CD4-positive, alpha-beta memory T cell (primary cell): ENCODE measurements around the gene WDR41. TPM values are rescaled to one million over a fixed set of nuclear protein-coding genes. Genes with fewer than 3 reads are reported as not detected.
A peak's percentile ranks its signal among the peaks of the same experiment; 100 is the strongest.
"Not testable (repeated sequence)": the region's sequence is repeated elsewhere in the genome, so short reads cannot be mapped to it uniquely, and the experiment has no call there.

Experiments
- CTCF ChIA-PET: fragments of 350-600 bp; sonication (Branson Sonifier 250); formaldehyde crosslinking; loops from one replicate; lab custom pipeline; 2021; ENCODE audit warnings: inconsistent platforms; ENCODE audit not compliant: partially characterized antibody; lab: Charles Lee
- POLR2A ChIA-PET: fragments of 350-600 bp; sonication (Branson Sonifier 250); formaldehyde crosslinking; loops from one replicate; lab custom pipeline; 2021; ENCODE audit not compliant: partially characterized antibody; lab: Charles Lee
- DNase-seq, 5 donors: peaks; one replicate each; pipeline versions ENCODE4 v3.0.0 to v3.0.0-alpha.2; 2020 to 2022; ENCODE audit warnings: mixed read lengths in 1 of 5
- H3K27ac ChIP-seq: one replicate; pipeline ENCODE4 v1.7.0; 2013; ENCODE audit warnings: low read depth, low read length
- H3K27me3 ChIP-seq: 2 replicates; pipeline ENCODE4 v1.7.0; 2013; ENCODE audit warnings: mild to moderate bottlenecking, low read length, moderate library complexity; ENCODE audit not compliant: insufficient read depth
- H3K36me3 ChIP-seq: 2 replicates; pipeline ENCODE4 v1.7.0; 2013; ENCODE audit warnings: mild to moderate bottlenecking, low read length, moderate library complexity; ENCODE audit not compliant: insufficient read depth
- H3K4me1 ChIP-seq: 2 replicates; pipeline ENCODE4 v1.7.0; 2013; ENCODE audit warnings: mild to moderate bottlenecking, low read length, moderate library complexity; ENCODE audit not compliant: insufficient read depth
- H3K4me3 ChIP-seq, 2 donors: one replicate each; pipeline ENCODE4 v1.7.0; 2013; ENCODE audit warnings: low read length in 2 of 2, mild to moderate bottlenecking in 1 of 2
- H3K9me3 ChIP-seq, 2 donors: one replicate each; pipeline ENCODE4 v1.7.0; 2013; ENCODE audit warnings: low read length in 2 of 2, control low read depth in 1 of 2; ENCODE audit not compliant: control insufficient read depth in 1 of 2
- H3K27ac Mint-ChIP-seq, 7 donors: one replicate each; pipeline ENCODE4 v1.8.0; 2020 to 2021; ENCODE audit warnings: mixed read lengths in 7 of 7, mild to moderate bottlenecking in 6 of 7, inconsistent platforms in 3 of 7, moderate library complexity in 3 of 7
- H3K27me3 Mint-ChIP-seq, 2 donors: one replicate each; pipeline ENCODE4 v1.8.0; 2020 to 2021; ENCODE audit warnings: mixed read lengths in 2 of 2
- H3K36me3 Mint-ChIP-seq, 2 donors: one replicate each; pipeline ENCODE4 v1.8.0; 2020 to 2021; ENCODE audit warnings: mixed read lengths in 2 of 2, inconsistent platforms in 1 of 2, mild to moderate bottlenecking in 1 of 2
- H3K4me1 Mint-ChIP-seq, 4 donors: one replicate each; pipeline ENCODE4 v1.8.0; 2020 to 2021; ENCODE audit warnings: mixed read lengths in 4 of 4, mild to moderate bottlenecking in 1 of 4
- H3K4me3 Mint-ChIP-seq, 8 donors: one replicate each; pipeline ENCODE4 v1.8.0; 2020 to 2021; ENCODE audit warnings: mixed read lengths in 8 of 8, mild to moderate bottlenecking in 7 of 8, moderate library complexity in 6 of 8, inconsistent platforms in 3 of 8
- H3K9me3 Mint-ChIP-seq, 8 donors: one replicate each; pipeline ENCODE4 v1.8.0; 2020 to 2021; ENCODE audit warnings: mixed read lengths in 8 of 8, mild to moderate bottlenecking in 5 of 8, inconsistent platforms in 3 of 8, moderate library complexity in 1 of 8
- intact Hi-C: fragments of 100-400 bp; cut with micrococcal nuclease; formaldehyde crosslinking; loops from one replicate; pipeline ENCODE4 v1.15.1; 2023
- polyA plus RNA-seq, 2 donors: library from polyadenylated mRNA; unstranded; fragments of 300-500 nt; fragmentation: Illumina TruSeq; gene quantifications; one replicate each; pipeline ENCODE4 v1.2.3, GENCODE V29; 2021
- total RNA-seq, 2 experiments: library from RNA; stranded (reverse); gene quantifications; one replicate each; pipeline ENCODE4 v1.2.3, GENCODE V29; 2021

The WDR41 gene
- total and polyA plus RNA-seq, 4 experiments from 2014 or later = 5.3 to 14.0 (median 10.6) TPM

DNA sequence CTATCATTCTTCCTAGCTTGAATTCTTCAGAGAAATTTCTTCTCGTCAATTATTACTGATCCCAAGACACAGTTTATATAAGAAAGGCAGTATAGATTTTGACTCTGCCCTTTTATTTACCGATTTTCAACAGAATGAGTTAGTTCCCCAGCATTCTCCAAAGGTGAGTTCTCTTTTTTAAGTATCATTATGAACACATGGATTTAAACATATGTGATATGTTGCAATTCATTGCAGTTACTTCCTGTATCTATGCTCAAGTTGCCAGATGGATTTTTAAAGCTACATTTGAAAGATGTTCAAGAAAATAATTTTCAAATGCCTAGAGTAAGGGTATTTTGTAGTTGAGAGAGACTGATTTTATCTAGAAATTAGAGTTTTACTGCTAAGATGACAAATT, 8.4 kb downstream of the WDR41 start:
- peaks cover 0 to 1% (median 0%) of the 10 kb centered on the region in 4 donors for H3K4me1 Mint-ChIP-seq
- POLR2A ChIA-PET = interaction anchor here (1.8 kb wide), 1 partner anchor 9 kb away, joined by 6 read pairs; the partner anchor contains the start of gene WDR41
- intact Hi-C loops = no loop called here

DNA sequence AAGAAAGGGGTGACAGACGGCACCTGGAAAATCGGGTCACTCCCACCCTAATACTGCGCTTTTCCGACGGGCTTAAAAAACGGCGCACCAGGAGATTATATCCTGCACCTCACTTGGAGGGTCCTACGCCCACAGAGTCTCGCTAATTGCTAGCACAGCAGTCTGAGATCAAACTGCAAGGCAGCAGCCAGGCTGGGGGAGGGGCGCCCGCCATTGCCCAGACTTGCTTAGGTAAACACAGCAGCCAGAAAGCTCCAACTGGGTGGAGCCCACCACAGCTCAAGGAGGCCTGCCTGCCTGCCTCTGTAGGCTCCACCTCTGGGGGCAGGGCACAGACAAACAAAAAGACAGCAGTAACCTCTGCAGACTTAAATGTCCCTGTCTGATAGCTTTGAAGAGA, 17.1 kb downstream of the WDR41 start:
- H3K27me3 Mint-ChIP-seq, H3K9me3 ChIP-seq, CTCF ChIA-PET, H3K4me3 ChIP-seq, POLR2A ChIA-PET, H3K4me1 ChIP-seq, H3K27me3 ChIP-seq, H3K4me3 Mint-ChIP-seq, H3K27ac ChIP-seq, DNase-seq, H3K27ac Mint-ChIP-seq, H3K36me3 ChIP-seq, intact Hi-C loops: not testable (repeated sequence)
- peaks cover 19 to 30% of the 10 kb centered on the region in 2 donors for H3K36me3 Mint-ChIP-seq
- peaks cover 0 to 11% (median 2%) of the 10 kb centered on the region in 4 donors for H3K4me1 Mint-ChIP-seq
- H3K9me3 Mint-ChIP-seq = peaks cover 0 to 16% (median 5%) of the 10 kb centered on the region in 8 donors

More for the DNA sequence above, 8.4 kb downstream of the WDR41 start:
- H3K27me3 Mint-ChIP-seq = no peaks in the 10 kb centered on the region
- CTCF ChIA-PET = interaction anchor here (3.2 kb wide), 1 partner anchor 8 kb away, joined by 19 read pairs; the partner anchor contains the start of gene WDR41
- Histone ChIP-seq H3K4me1 (no peaks in the 10 kb centered on the region), H3K4me3 (no peak overlapping the region), H3K27me3 (no peaks in the 10 kb centered on the region), H3K9me3 (no peaks in the 10 kb centered on the region), H3K36me3 (no peaks in the 10 kb centered on the region), H3K27ac (no peak overlapping the region)
- H3K9me3 Mint-ChIP-seq = no peaks in the 10 kb centered on the region
- no peak overlapping the region for H3K27ac Mint-ChIP-seq
- H3K36me3 Mint-ChIP-seq = peaks cover 10 to 32% of the 10 kb centered on the region in 2 donors
- no peak for DNase-seq
- no peak overlapping the region for H3K4me3 Mint-ChIP-seq

DNA sequence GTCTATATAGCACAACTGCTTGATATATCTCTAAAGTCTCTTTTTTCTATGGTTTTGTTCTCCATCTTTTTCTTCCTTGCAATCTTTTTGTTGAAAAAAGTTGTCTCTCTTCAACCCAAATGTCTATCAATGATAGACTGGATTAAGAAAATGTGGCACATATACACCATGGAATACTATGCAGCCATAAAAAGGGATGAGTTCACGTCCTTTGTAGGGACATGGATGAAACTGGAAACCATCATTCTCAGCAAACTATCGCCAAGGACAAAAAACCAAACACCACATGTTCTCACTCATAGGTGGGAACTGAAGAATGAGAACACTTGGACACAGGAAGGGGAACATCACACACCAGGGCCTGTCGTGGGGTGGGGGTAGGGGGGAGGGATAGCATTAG, 23.2 kb downstream of the WDR41 start:
- H3K9me3 ChIP-seq, POLR2A ChIA-PET, H3K4me1 ChIP-seq, H3K36me3 ChIP-seq, H3K27ac ChIP-seq, intact Hi-C loops, DNase-seq, H3K27me3 ChIP-seq, H3K4me3 ChIP-seq, CTCF ChIA-PET, H3K27me3 Mint-ChIP-seq, H3K27ac Mint-ChIP-seq: not testable (repeated sequence)
- peak overlapping the region in 1 of 8 donors; percentile 26 for H3K4me3 Mint-ChIP-seq
- peaks cover 0 to 15% (median 6%) of the 10 kb centered on the region in 4 donors for H3K4me1 Mint-ChIP-seq
- peaks cover 0 to 16% (median 11%) of the 10 kb centered on the region in 8 donors for H3K9me3 Mint-ChIP-seq
- peaks cover 24 to 39% of the 10 kb centered on the region in 2 donors for H3K36me3 Mint-ChIP-seq

DNA sequence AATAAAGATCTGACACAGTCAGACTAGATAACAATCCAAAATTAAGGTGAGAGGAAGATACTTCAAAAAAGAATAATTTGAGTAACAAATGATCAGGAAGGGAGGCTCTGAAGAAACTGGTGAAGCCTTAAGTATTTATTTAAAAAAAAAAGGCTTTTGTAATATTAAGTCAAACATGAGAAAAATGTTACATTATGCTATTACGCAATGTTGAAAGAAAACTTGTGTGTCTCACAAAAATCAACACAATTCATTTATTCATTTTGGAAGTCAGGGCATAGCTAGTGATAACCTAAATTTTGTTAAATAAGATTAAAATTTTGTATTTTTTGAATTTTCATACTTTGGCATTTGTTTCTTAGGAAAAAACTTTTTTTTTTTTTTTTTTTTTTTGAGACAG, 28.2 kb downstream of the WDR41 start:
- no peak overlapping the region for H3K27ac Mint-ChIP-seq
- no peaks in the 10 kb centered on the region for H3K27me3 Mint-ChIP-seq
- DNase-seq = no peak
- Histone ChIP-seq H3K4me1 (no peaks in the 10 kb centered on the region), H3K4me3 (no peak overlapping the region), H3K27me3 (no peaks in the 10 kb centered on the region), H3K9me3 (no peaks in the 10 kb centered on the region), H3K27ac (no peak overlapping the region), H3K36me3 (no peaks in the 10 kb centered on the region)
- H3K4me3 Mint-ChIP-seq = no peak overlapping the region
- POLR2A ChIA-PET = no interaction called here
- H3K9me3 Mint-ChIP-seq = peaks cover 0 to 3% (median 0%) of the 10 kb centered on the region in 8 donors
- CTCF ChIA-PET = no interaction called here
- intact Hi-C loops = no loop called here
- peaks cover 14 to 21% of the 10 kb centered on the region in 2 donors for H3K36me3 Mint-ChIP-seq
- peaks cover 0 to 8% (median 5%) of the 10 kb centered on the region in 4 donors for H3K4me1 Mint-ChIP-seq

DNA sequence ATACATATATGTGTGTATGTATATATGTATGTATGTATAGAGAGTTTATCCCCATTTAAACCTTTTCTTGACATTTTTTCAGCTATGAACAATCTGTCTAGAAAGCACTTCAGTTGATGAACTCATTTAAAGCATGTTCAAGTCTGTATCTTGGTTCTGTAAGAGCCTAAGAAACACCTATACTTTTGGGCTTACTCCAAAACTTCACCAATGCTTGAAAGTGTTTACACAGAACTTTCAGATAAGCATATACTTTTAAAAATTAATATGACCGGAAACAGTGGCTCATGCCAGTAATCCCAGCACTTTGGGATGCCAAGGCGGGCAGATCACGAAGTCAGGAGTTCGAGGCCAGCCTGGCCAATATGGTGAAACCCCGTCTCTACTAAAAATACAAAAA, 30.8 kb downstream of the WDR41 start:
- Mint-ChIP-seq H3K27me3 (no peaks in the 10 kb centered on the region), H3K4me1 (peaks cover 0 to 8% (median 3%) of the 10 kb centered on the region in 4 donors), H3K9me3 (peaks cover 0 to 2% (median 0%) of the 10 kb centered on the region in 8 donors), H3K27ac (no peak overlapping the region), H3K36me3 (peaks cover 11 to 14% of the 10 kb centered on the region in 2 donors), H3K4me3 (no peak overlapping the region)
- H3K9me3 ChIP-seq = no peaks in the 10 kb centered on the region
- ChIA-PET CTCF (no interaction called here), POLR2A (no interaction called here)
- no peak overlapping the region for H3K4me3 ChIP-seq
- DNase-seq = no peak
- intact Hi-C loops = no loop called here
- no peak overlapping the region for H3K27ac ChIP-seq
- no peaks in the 10 kb centered on the region for H3K36me3 ChIP-seq
- H3K27me3 ChIP-seq = no peaks in the 10 kb centered on the region
- no peaks in the 10 kb centered on the region for H3K4me1 ChIP-seq

DNA sequence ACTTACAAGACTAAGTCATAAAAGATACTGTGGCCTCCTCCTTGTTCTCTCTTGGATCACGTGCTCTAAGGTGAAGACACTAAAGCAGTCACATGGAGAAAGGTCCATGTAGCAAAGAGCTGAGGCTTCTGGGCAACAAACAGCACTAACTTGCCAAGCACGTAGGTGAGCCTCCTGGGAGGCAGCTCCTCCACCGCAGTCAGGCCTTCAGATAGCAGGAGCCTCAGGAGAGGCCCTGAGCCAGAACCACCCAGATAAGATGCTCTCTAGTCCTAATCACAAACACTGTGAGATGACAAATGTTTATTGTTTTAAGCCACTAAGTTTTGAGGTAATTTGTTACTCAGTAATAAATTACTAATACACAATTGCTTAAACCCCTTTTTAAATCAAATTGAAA, 38.0 kb downstream of the WDR41 start:
- H3K36me3 ChIP-seq = no peaks in the 10 kb centered on the region
- no peak overlapping the region for H3K4me3 ChIP-seq
- no peaks in the 10 kb centered on the region for H3K4me1 ChIP-seq
- no peak for DNase-seq
- H3K9me3 Mint-ChIP-seq = peaks cover 0 to 2% (median 0%) of the 10 kb centered on the region in 8 donors
- H3K4me3 Mint-ChIP-seq = no peak overlapping the region
- H3K27ac Mint-ChIP-seq = no peak overlapping the region
- H3K27me3 ChIP-seq = no peaks in the 10 kb centered on the region
- ChIA-PET POLR2A (no interaction called here), CTCF (interaction anchor here (1.0 kb wide), 1 partner anchor 38 kb away, joined by 4 read pairs; the partner anchor contains the start of gene WDR41)
- no peaks in the 10 kb centered on the region for H3K27me3 Mint-ChIP-seq
- no peaks in the 10 kb centered on the region for H3K4me1 Mint-ChIP-seq
- no peak overlapping the region for H3K27ac ChIP-seq
- no peaks in the 10 kb centered on the region for H3K9me3 ChIP-seq
- intact Hi-C loops = no loop called here
- H3K36me3 Mint-ChIP-seq = peaks cover 18 to 41% of the 10 kb centered on the region in 2 donors

DNA sequence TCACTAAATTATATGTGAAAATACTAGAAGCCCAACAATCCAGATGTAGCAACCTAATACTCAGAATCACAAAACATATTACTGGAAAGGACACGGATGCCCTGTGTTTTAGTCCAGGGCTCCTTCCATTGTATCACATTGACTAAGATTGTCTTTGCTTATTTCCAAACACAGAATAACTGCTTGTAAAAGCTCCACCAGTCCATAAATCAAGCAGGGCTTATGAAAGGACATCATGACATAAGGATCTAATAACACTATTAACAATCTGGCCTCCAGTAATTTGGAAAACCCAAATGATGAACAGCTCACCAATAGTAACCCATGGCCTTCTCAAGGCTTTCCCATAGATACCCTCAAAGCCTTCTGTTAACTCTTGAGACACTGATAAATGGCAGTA, 39.8 kb downstream of the WDR41 start:
- H3K4me1 Mint-ChIP-seq = no peaks in the 10 kb centered on the region
- Histone ChIP-seq H3K27me3 (no peaks in the 10 kb centered on the region), H3K4me3 (no peak overlapping the region), H3K27ac (no peak overlapping the region), H3K9me3 (no peaks in the 10 kb centered on the region), H3K4me1 (no peaks in the 10 kb centered on the region), H3K36me3 (no peaks in the 10 kb centered on the region)
- CTCF ChIA-PET = no interaction called here
- no peak overlapping the region for H3K4me3 Mint-ChIP-seq
- H3K27me3 Mint-ChIP-seq = no peaks in the 10 kb centered on the region
- intact Hi-C loops = no loop called here
- H3K27ac Mint-ChIP-seq = no peak overlapping the region
- DNase-seq = no peak
- H3K9me3 Mint-ChIP-seq = peaks cover 0 to 4% (median under 1%) of the 10 kb centered on the region in 8 donors
- POLR2A ChIA-PET = no interaction called here
- peaks cover 29 to 56% of the 10 kb centered on the region in 2 donors for H3K36me3 Mint-ChIP-seq
